HepG2 (cell line): ENCODE measurements around the gene LAMB2. TPM values are rescaled to one million over a fixed set of nuclear protein-coding genes. Genes with fewer than 3 reads are reported as not detected.

Source experiments
- ATAC-seq: fragments of 200-7000 bp; cut with Tn5 transposase; 3 replicates; pipeline ENCODE4 v1.9.1; 2020; ENCODE audit warnings: mild to moderate bottlenecking, moderate library complexity
- BruUV-seq: library from RNA; stranded (reverse); fragments of 400-500 nt; replicated peaks from 2 replicates; lab custom pipeline; 2021; lab: Mats Ljungman, UMichigan
- CTCF ChIA-PET: fragments of 300-600 bp; formaldehyde crosslinking; extraction: SDS; loops from one replicate; lab custom pipeline; 2021; ENCODE audit warnings: low total read pairs, inconsistent platforms, low intra/inter-chr PET ratio; lab: Yijun Ruan, JAX
- POLR2A ChIA-PET: fragments of 350-600 bp; sonication (Branson Sonifier 250); formaldehyde crosslinking; loops from one replicate; lab custom pipeline; 2020; ENCODE audit warnings: antibody characterized with exemption, inconsistent platforms; lab: Yijun Ruan, JAX
- DNase-seq: peaks from one replicate; pipeline ENCODE4 v3.0.0-alpha.2; 2015; ENCODE audit warnings: low spot score
- FAIRE-seq: peaks from 3 replicates; lab custom pipeline; 2011; peaks lifted over from hg19 to GRCh38; lab: Jason Lieb, UNC
- H2AFZ ChIP-seq: one replicate; pipeline ENCODE4 v1.6.1; 2011; ENCODE audit warnings: low read length, inconsistent platforms
- H3K27ac ChIP-seq: fragments of 300-600 bp; 3 replicates; pipeline ENCODE4 v1.8.0; 2011; ENCODE audit warnings: mixed run types, mild to moderate bottlenecking, mixed read lengths, low read length, inconsistent platforms; ENCODE audit not compliant: insufficient read depth; ENCODE audit errors: extremely low read length
- H3K27me3 ChIP-seq, 2 experiments: fragments of 200-600 bp in 1 of 2; 2 replicates in 1 of 2; 3 replicates in 1 of 2; pipeline versions ENCODE4 v1.6.0 to v1.8.0; 2011; ENCODE audit warnings: low read length in 2 of 2, mild to moderate bottlenecking in 2 of 2, moderate library complexity in 2 of 2, inconsistent platforms in 1 of 2; ENCODE audit not compliant: insufficient read depth in 2 of 2, control insufficient read depth in 1 of 2
- H3K36me3 ChIP-seq, 2 experiments: fragments of 200-600 bp in 1 of 2; replicated peaks in 1 of 2; 2 replicates in 1 of 2; 3 replicates in 1 of 2; pipeline versions ENCODE4 v1.5.1 to v1.8.0; 2011; ENCODE audit warnings: low read length in 2 of 2, inconsistent platforms in 1 of 2; ENCODE audit not compliant: insufficient read depth in 2 of 2, control insufficient read depth in 1 of 2
- H3K4me1 ChIP-seq: 2 replicates; pipeline ENCODE4 v1.5.1; 2012; ENCODE audit warnings: low read length, inconsistent platforms; ENCODE audit not compliant: insufficient read depth
- H3K4me2 ChIP-seq: 2 replicates; pipeline ENCODE4 v1.6.0; 2011; ENCODE audit warnings: low read depth, low read length, inconsistent platforms
- H3K4me3 ChIP-seq, 3 experiments: fragments of 200-600 bp in 1 of 3; sonication (generic), shearing (Covaris generic) in 1 of 3; replicated peaks in 1 of 3; 2 replicates each; pipeline ENCODE4 v1.5.1; 2011 to 2016; ENCODE audit warnings: low read length in 3 of 3, inconsistent platforms in 2 of 3, low read depth in 2 of 3, mild to moderate bottlenecking in 2 of 3, control low read depth in 1 of 3, mixed read lengths in 1 of 3; ENCODE audit not compliant: insufficient read depth in 1 of 3
- H3K79me2 ChIP-seq: one replicate; pipeline ENCODE4 v1.6.1; 2011; ENCODE audit warnings: low read length, inconsistent platforms; ENCODE audit not compliant: insufficient read depth
- H3K9ac ChIP-seq: 2 replicates; pipeline ENCODE4 v1.6.0; 2011; ENCODE audit warnings: mild to moderate bottlenecking, low read depth, low read length, inconsistent platforms; ENCODE audit not compliant: insufficient read depth
- H3K9me3 ChIP-seq: 2 replicates; pipeline ENCODE4 v1.5.1; 2012; ENCODE audit warnings: mild to moderate bottlenecking, low read length
- H4K20me1 ChIP-seq: 2 replicates; pipeline ENCODE4 v1.6.0; 2011; ENCODE audit warnings: inconsistent platforms, mild to moderate bottlenecking, low read length, moderate library complexity; ENCODE audit not compliant: insufficient read depth
- CENPX ChIP-seq: sonication (generic); formaldehyde crosslinking; IDR thresholded peaks from 2 replicates; pipeline ENCODE4 v1.9.0; 2021; ENCODE audit warnings: mild to moderate bottlenecking, missing genetic modification reagents, moderate library complexity
- JUND ChIP-seq: sonication (generic); formaldehyde crosslinking; IDR thresholded peaks from 2 replicates; pipeline ENCODE4 v1.8.0; 2022; ENCODE audit warnings: mild to moderate bottlenecking, missing genetic modification reagents
- MYNN ChIP-seq: sonication (generic); formaldehyde crosslinking; IDR thresholded peaks from 2 replicates; pipeline ENCODE4 v1.4.0; 2020; ENCODE audit warnings: mild to moderate bottlenecking, low read depth, missing genetic modification reagents
- NFE2L2 ChIP-seq: fragments of 150-350 bp; IDR thresholded peaks from 2 replicates; pipeline ENCODE4 v1.6.1; 2014; ENCODE audit warnings: low read length
- PAX8 ChIP-seq: sonication (generic); formaldehyde crosslinking; IDR thresholded peaks from 2 replicates; pipeline ENCODE4 v1.8.0; 2022; ENCODE audit warnings: mild to moderate bottlenecking, missing genetic modification reagents, borderline replicate concordance
- SALL1 ChIP-seq: sonication (generic); formaldehyde crosslinking; IDR thresholded peaks from 2 replicates; pipeline ENCODE4 v1.8.0; 2022; ENCODE audit warnings: mild to moderate bottlenecking, missing genetic modification reagents
- SIX4 ChIP-seq: sonication (generic); formaldehyde crosslinking; IDR thresholded peaks from 2 replicates; pipeline ENCODE4 v1.4.0; 2020; ENCODE audit warnings: missing genetic modification reagents
- TBP ChIP-seq: sonication (generic); formaldehyde crosslinking; IDR thresholded peaks from 2 replicates; pipeline ENCODE4 v1.5.0; 2020; ENCODE audit warnings: missing genetic modification reagents
- U2AF2 ChIP-seq: fragments of 200-400 bp; formaldehyde crosslinking; IDR thresholded peaks from 2 replicates; pipeline ENCODE4 v1.6.1; 2017; ENCODE audit warnings: low read depth, mild to moderate bottlenecking, low read length
- ZBTB21 ChIP-seq: sonication (generic); formaldehyde crosslinking; IDR thresholded peaks from 2 replicates; pipeline ENCODE4 v1.4.0; 2020; ENCODE audit warnings: missing genetic modification reagents
- ZBTB7A ChIP-seq: sonication (generic); formaldehyde crosslinking; IDR thresholded peaks from 2 replicates; pipeline ENCODE4 v1.8.0; 2022; ENCODE audit warnings: mild to moderate bottlenecking, missing genetic modification reagents
- ZBTB7B ChIP-seq: sonication (generic); formaldehyde crosslinking; IDR thresholded peaks from 2 replicates; pipeline ENCODE4 v1.4.0; 2020; ENCODE audit warnings: missing genetic modification reagents
- ZNF264 ChIP-seq: sonication (generic); formaldehyde crosslinking; IDR thresholded peaks from 2 replicates; pipeline ENCODE4 v1.4.0; 2020; ENCODE audit warnings: missing genetic modification reagents
- ZNF296 ChIP-seq: sonication (generic); formaldehyde crosslinking; conservative IDR thresholded peaks from 2 replicates; pipeline ENCODE4 v1.5.0; 2020; ENCODE audit warnings: mild to moderate bottlenecking, missing genetic modification reagents
- ZNF549 ChIP-seq: sonication (generic); formaldehyde crosslinking; IDR thresholded peaks from 2 replicates; pipeline ENCODE4 v1.5.0; 2020; ENCODE audit warnings: missing genetic modification reagents
- ZNF567 ChIP-seq: sonication (generic); formaldehyde crosslinking; IDR thresholded peaks from 2 replicates; pipeline ENCODE4 v1.8.1; 2023; ENCODE audit warnings: mild to moderate bottlenecking, missing genetic modification reagents, borderline replicate concordance
- whole genome bisulfite sequencing: methylation state at CpG from one replicate; pipeline ENCODE4 v1.1.6; 2017; ENCODE audit warnings: low lambda C conversion rate; 5-methylcytosine and 5-hydroxymethylcytosine counted together
- in situ Hi-C: cut with HindIII; loops from 2 replicates; pipeline ENCODE4 v1.10.0; 2017; ENCODE audit warnings: low pct_unique_long_range_greater_than_20kb; ENCODE audit not compliant: extremely low pct_ligation_motif_present
- intact Hi-C: fragments of 100-400 bp; cut with micrococcal nuclease; formaldehyde crosslinking; loops from one replicate; pipeline ENCODE4 v1.10.0; 2022; ENCODE audit not compliant: unreplicated experiment
- polyA plus RNA-seq, 8 experiments: library from polyadenylated mRNA; depleted of rRNA in 3 of 8; stranded (reverse) in 7 of 8; unstranded in 1 of 8; fragments of >200 nt; fragmentation: Illumina TruSeq in 4 of 8; extraction: Trizol in 4 of 8; gene quantifications; 2 replicates each; pipeline versions ENCODE4 v1.2.1 to v1.2.3, GENCODE V29; 2011 to 2016; ENCODE audit warnings: low read depth in 4 of 8, missing spikeins in 1 of 8, mixed read lengths in 1 of 8; ENCODE audit not compliant: insufficient read depth in 1 of 8
- total RNA-seq, 5 experiments: library from RNA; depleted of rRNA; stranded (reverse); fragments of >200 nt; fragmentation: Illumina TruSeq; extraction: Trizol; gene quantifications; 2 replicates each; pipeline ENCODE4 v1.2.3, GENCODE V29; 2016; ENCODE audit warnings: low read depth in 1 of 5
- TF ChIP-seq, protein P1 (sequence below): IDR thresholded peaks from 2 replicates; pipeline ENCODE4 v1.6.1; 2012; ENCODE audit warnings: low read depth, low read length, improper control_type of control experiment
- TF ChIP-seq, protein P2 (sequence below): sonication (generic); formaldehyde crosslinking; IDR thresholded peaks from 2 replicates; pipeline ENCODE4 v1.9.0; 2021; ENCODE audit warnings: missing genetic modification reagents, borderline replicate concordance
- TF ChIP-seq, protein P3 (sequence below): IDR thresholded peaks from 2 replicates; pipeline ENCODE4 v1.6.1; 2016; ENCODE audit warnings: low read depth, borderline replicate concordance

The LAMB2 gene
- total and polyA plus RNA-seq, 2 of the 13 experiments (the other 11 are each of a cell fraction or from before 2014, with no cell fraction given), result 208 to 443 TPM

DNA sequence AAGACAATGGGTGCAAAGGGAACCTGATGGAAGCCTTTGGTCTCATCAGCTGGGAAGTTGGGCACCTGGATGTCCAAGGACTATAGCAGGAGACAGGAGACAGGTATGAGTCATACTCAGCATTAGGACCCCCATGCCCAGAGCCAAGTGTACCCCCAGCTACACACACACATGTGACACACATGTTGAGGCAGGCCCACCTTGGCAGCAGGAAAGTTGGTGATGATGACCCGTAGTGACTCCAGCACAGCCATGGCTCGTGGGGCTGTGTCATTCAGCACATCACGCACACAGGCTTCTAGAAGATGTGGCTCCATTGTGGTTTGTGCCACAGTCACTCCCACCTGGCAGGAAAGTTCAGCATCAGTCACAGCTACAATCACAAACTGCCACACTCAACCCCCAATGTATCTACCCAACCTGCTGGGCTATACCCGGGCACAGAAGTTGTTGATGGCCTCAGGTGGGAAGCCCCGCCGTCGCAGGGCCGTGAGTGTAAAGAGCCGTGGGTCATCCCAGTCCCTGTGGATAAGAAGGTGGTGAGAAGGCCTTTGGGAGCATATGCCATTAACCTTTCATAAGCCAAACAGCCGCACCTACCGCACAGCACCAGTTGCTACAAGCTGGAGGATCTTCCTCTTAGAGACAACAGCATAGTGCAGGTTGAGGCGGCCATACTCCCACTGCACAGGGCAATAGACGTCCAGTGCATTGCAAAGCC lies 33.8 kb downstream of the LAMB2 start (continued):
- TF ChIP-seq, protein P1, sequence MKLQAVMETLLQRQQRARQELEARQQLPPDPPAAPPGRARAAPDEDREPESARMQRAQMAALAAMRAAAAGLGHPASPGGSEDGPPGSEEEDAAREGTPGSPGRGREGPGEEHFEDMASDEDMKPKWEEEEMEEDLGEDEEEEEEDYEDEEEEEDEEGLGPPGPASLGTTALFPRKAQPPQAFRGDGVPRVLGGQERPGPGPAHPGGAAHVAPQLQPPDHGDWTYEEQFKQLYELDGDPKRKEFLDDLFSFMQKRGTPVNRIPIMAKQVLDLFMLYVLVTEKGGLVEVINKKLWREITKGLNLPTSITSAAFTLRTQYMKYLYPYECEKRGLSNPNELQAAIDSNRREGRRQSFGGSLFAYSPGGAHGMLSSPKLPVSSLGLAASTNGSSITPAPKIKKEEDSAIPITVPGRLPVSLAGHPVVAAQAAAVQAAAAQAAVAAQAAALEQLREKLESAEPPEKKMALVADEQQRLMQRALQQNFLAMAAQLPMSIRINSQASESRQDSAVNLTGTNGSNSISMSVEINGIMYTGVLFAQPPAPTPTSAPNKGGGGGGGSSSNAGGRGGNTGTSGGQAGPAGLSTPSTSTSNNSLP, result no peak
- no peak for TF ChIP-seq ZNF296 (CRISPR knock-in tag)
- TF ChIP-seq ZBTB7A, result no peak
- no peak for TF ChIP-seq MYNN (CRISPR knock-in tag)
- no peak for TF ChIP-seq ZBTB21
- no peak for TF ChIP-seq ZNF264 (CRISPR knock-in tag)
- no peak for TF ChIP-seq PAX8 (CRISPR knock-in tag)
- TF ChIP-seq CENPX, result no peak

DNA sequence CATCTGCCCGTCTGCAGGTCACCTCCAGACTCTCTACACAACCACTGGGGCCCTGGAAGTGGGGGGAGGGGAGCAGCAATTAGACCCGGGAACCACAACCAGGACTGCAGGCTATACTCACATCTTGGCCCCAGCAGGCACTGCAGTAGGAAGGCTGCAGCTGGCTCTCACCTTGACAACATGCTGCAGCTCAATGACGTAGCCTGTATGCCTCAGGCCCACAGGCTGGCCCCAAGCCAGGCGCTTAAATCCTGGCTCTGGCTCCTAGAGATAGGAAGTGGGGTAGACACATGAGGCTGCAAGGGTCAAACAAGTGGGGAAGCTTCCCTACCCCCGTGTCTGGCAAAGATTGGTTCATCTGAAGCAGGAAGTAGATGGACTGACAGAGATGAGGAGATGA lies 34.4 kb downstream of the LAMB2 start:
- Histone ChIP-seq H3K4me1 (peaks cover 16% of the 10 kb centered on the region), H3K4me3 (no peak overlapping the region), H3K27me3 (no peaks in the 10 kb centered on the region; a peak in 1 of 5 replicates), H3K79me2 (peaks cover 9% of the 10 kb centered on the region), H2AFZ (no peak overlapping the region), H3K9me3 (no peaks in the 10 kb centered on the region), H3K36me3 (peaks cover 29 to 58% of the 10 kb centered on the region in 2 experiments), H3K9ac (no peak overlapping the region), H3K27ac (no peak overlapping the region), H4K20me1 (peaks cover under 1% of the 10 kb centered on the region; the same call in 1 of the 2 replicates), H3K4me2 (no peak overlapping the region)
- no TSS peak for BruUV-seq
- no peak for FAIRE-seq
- WGBS, result 89% methylated on average over 5 of the region's 5 CpGs
- no peak for ATAC-seq
- intact Hi-C loops (no loop called here), in situ Hi-C loops (no loop called here)
- POLR2A ChIA-PET, result interaction anchor here (1.4 kb wide), 1 partner anchor 22 kb away, joined by 3 read pairs; the partner anchor contains the start of gene USP19
- DNase-seq, result no peak
- CTCF ChIA-PET, result no interaction called here
- TF ChIP-seq, protein P2, sequence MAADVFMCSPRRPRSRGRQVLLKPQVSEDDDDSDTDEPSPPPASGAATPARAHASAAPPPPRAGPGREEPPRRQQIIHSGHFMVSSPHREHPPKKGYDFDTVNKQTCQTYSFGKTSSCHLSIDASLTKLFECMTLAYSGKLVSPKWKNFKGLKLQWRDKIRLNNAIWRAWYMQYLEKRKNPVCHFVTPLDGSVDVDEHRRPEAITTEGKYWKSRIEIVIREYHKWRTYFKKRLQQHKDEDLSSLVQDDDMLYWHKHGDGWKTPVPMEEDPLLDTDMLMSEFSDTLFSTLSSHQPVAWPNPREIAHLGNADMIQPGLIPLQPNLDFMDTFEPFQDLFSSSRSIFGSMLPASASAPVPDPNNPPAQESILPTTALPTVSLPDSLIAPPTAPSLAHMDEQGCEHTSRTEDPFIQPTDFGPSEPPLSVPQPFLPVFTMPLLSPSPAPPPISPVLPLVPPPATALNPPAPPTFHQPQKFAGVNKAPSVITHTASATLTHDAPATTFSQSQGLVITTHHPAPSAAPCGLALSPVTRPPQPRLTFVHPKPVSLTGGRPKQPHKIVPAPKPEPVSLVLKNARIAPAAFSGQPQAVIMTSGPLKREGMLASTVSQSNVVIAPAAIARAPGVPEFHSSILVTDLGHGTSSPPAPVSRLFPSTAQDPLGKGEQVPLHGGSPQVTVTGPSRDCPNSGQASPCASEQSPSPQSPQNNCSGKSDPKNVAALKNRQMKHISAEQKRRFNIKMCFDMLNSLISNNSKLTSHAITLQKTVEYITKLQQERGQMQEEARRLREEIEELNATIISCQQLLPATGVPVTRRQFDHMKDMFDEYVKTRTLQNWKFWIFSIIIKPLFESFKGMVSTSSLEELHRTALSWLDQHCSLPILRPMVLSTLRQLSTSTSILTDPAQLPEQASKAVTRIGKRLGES (CRISPR knock-in tag), result no peak
- TF ChIP-seq SALL1 (no peak), JUND (CRISPR knock-in tag) (no peak), SIX4 (CRISPR knock-in tag) (no peak), ZNF549 (no peak), TBP (CRISPR knock-in tag) (no peak), U2AF2 (no peak), ZNF567 (CRISPR knock-in tag) (no peak), ZBTB7B (CRISPR knock-in tag) (no peak), NFE2L2 (no peak)
- TF ChIP-seq, protein P3, sequence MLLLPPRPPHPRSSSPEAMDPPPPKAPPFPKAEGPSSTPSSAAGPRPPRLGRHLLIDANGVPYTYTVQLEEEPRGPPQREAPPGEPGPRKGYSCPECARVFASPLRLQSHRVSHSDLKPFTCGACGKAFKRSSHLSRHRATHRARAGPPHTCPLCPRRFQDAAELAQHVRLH, result no peak
